ENCODE measurements around the gene C14orf39. TPM values are rescaled to one million over a fixed set of nuclear protein-coding genes. Genes with fewer than 3 reads are reported as not detected.
"Not testable (repeated sequence)": the region's sequence is repeated elsewhere in the genome, so short reads cannot be mapped to it uniquely, and the experiment has no call there.

C14orf39 gene
- total RNA-seq, 4 donors from 2014 or later = not detected

DNA sequence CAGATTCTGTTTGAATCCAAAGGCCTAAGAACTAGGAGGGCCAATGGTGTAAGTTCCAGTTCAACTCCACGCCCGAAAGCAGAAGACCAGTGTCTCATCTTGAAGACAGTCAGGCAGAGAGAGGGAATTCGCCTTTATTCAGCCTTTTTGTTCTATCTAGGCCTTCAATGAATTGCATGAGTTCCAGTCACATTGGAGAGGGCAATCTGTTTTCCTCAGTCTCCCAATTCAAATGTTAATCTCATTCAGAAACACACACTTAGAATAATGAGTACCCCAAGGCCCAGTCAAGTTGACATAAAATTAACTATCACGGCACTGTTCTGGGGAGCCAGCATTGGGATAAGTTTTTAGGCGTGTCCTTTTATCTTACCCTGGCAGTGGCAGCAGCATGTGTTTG is 65.8 kb downstream of the C14orf39 start:
- Histone ChIP-seq H3K27me3 (no peaks in the 10 kb centered on the region), H3K4me1 (no peaks in the 10 kb centered on the region), H3K27ac (no peak overlapping the region), H3K9me3 (no peaks in the 10 kb centered on the region), H3K4me3 (no peak overlapping the region), H3K36me3 (no peaks in the 10 kb centered on the region)
- DNase-seq = no peak
- TF ChIP-seq, protein P1, sequence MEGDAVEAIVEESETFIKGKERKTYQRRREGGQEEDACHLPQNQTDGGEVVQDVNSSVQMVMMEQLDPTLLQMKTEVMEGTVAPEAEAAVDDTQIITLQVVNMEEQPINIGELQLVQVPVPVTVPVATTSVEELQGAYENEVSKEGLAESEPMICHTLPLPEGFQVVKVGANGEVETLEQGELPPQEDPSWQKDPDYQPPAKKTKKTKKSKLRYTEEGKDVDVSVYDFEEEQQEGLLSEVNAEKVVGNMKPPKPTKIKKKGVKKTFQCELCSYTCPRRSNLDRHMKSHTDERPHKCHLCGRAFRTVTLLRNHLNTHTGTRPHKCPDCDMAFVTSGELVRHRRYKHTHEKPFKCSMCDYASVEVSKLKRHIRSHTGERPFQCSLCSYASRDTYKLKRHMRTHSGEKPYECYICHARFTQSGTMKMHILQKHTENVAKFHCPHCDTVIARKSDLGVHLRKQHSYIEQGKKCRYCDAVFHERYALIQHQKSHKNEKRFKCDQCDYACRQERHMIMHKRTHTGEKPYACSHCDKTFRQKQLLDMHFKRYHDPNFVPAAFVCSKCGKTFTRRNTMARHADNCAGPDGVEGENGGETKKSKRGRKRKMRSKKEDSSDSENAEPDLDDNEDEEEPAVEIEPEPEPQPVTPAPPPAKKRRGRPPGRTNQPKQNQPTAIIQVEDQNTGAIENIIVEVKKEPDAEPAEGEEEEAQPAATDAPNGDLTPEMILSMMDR (IDR thresholded peaks at IDR 0.05) = no peak
- no peak for TF ChIP-seq POLR2A (IDR thresholded peaks at IDR 0.05)

DNA sequence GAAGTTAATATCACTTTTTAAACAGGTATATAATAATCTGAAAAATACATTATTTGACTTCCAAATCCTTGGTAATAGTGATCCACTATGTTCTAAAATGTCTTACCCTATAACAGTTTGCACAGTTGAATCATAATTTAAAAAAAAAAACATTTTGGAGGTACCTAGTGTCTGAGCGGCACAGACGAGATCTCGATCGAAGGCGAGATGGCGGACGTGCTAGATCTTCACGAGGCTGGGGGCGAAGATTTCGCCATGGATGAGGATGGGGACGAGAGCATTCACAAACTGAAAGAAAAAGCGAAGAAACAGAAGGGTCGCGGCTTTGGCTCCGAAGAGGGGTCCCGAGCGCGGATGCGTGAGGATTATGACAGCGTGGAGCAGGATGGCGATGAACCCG is 88.3 kb downstream of the C14orf39 start:
- H3K27me3 ChIP-seq, H3K36me3 ChIP-seq, H3K9me3 ChIP-seq, DNase-seq, H3K4me3 ChIP-seq, H3K27ac ChIP-seq, H3K4me1 ChIP-seq: not testable (repeated sequence)

DNA sequence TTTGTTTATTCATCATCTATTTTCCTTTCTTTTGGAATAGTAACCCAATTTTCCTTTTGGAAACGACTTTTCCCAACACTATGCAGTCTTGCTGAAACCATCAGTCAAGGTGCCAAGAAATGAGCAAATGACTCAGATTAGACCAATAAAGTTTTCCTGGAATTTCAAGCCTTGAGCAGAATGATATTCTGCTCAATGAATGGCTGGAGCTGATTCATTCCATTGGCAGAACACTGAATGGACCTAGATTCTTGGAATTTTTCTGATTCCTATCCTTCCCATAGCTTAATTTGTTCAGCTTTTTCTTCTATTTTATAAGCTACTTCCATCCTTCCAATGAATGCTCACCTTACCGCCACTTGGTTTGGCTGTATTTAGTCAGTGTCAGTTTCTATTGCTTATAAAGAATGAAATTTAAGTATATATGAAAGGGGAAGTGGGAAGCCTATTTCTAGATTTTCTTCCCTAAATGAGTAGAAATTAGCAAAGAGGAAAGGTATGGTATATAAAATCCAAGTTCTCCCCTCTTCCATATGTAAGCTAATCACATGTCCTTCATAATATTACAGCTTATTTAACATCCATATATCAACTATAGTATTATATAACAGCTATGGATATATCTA is 89.0 kb downstream of the C14orf39 start:
- TF ChIP-seq POLR2A (IDR thresholded peaks at IDR 0.05) = no peak
- TF ChIP-seq, protein P1 (IDR thresholded peaks at IDR 0.05) = no peak
- no peaks in the 10 kb centered on the region for H3K9me3 ChIP-seq
- H3K4me3 ChIP-seq = no peak overlapping the region
- H3K36me3 ChIP-seq = no peaks in the 10 kb centered on the region
- H3K4me1 ChIP-seq = no peaks in the 10 kb centered on the region
- no peaks in the 10 kb centered on the region for H3K27me3 ChIP-seq
- no peak for DNase-seq
- no peak overlapping the region for H3K27ac ChIP-seq

Other genes starting within 250 kb of the C14orf39 start
- 100 to 1,000 TPM in 2 of 4 donors, 10 to 100 TPM in 2; 55.3 to 134 (median 84.4) TPM for gene PPM1A, start 236.8 kb downstream of the C14orf39 start, total RNA-seq
- not detected for gene SIX6, start 23.1 kb upstream of the C14orf39 start, total RNA-seq
- gene SIX1, start 163.4 kb upstream of the C14orf39 start, total RNA-seq = not detected
- gene SIX4, start 238.3 kb upstream of the C14orf39 start, total RNA-seq = 1 to 10 TPM in 1 of 4 donors, not detected in 3; 2.1 TPM
- gene MNAT1, start 248.7 kb upstream of the C14orf39 start, total RNA-seq = 10 to 100 TPM in 3 of 4 donors, 1 to 10 TPM in 1; 7.5 to 66.8 (median 17.2) TPM

Measured in Peyer's patch (tissue), 4 donors.